IPS-11a (cell line): Measurements from ENCODE around the gene EXOC6.
A peak's percentile ranks its signal among the peaks of the same experiment; 100 is the strongest.

Experiments
- H3K4me3 ChIP-seq: one replicate; pipeline ENCODE4 v1.5.1; 2013; ENCODE audit warnings: low read depth, low read length, control low read depth

Gene EXOC6

DNA sequence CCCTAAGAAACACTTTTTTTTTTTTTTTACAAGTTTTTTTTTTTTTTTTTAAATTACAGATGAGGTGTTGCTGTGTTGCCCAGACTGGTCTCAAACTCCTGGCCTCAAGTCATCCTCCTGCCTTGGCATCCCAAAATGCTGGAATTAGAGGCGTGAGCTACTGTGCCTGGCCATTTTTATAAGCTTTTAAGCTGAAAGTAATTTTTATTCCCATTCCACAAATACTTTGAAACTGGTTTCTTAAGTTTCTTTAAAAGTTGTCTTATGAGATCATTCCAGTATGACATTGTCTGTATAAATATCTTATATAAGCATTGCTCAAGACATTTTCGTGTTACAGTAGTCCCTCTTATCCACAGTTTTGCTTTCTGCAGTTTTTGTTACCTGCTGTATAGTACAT, 150.9 kb downstream of the EXOC6 start:
- no peak overlapping the region for H3K4me3 ChIP-seq

DNA sequence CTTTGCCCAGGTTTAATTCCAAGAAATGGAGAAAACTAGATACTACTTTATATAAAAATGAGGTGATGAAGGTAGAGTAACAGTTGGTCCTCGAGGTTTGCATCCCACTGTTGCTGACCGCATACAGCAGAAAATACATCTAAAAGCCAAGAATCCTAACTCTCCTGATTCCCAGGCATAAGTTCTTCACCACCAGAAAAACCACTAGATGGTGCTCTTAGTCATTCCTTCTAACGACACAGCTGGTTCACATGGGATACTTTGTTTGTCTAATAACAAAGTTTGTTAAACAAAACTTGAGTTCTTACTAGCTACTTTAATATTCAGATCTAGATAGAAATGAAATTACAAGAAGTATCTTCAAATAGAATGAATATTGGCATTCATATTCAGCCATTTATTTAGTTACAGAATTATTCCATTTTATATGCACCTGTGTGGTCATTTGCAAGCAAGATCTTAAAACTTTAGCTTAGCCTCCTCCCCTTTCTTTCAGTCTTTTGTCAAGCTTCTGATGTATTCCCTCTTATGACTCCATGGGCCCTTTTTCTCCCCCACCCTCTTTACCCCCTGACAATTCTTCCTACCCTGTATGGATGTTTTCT, 158.2 kb downstream of the EXOC6 start:
- no peak overlapping the region for H3K4me3 ChIP-seq

- no peak overlapping the region for H3K4me3 ChIP-seq
Observed at GRCh38 chr10:93015722-93016121, 167.4 kb downstream of the EXOC6 start.

- no peak overlapping the region for H3K4me3 ChIP-seq
Observed at GRCh38 chr10:93023013-93023650, 174.8 kb downstream of the EXOC6 start.

- H3K4me3 ChIP-seq: no peak overlapping the region
Observed at GRCh38 chr10:93026072-93026471, 177.8 kb downstream of the EXOC6 start.

DNA sequence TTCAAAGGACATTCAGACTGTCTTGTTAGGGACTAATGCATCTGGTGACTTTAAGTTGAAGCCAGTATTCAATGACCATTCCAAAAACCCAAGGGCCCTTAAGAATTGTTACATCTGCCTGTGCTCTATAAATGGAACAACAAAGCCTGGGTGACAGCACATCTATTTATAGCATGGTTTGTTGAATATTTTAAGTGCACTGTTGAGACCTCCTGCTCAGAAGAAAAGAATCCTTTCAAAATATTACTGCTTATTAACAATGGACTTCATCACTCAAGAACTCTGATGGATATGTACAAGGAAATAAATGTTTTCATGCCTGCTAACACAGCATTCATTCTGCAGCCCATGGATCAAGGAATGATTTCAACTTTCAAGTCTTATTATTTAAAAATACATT, 179.2 kb downstream of the EXOC6 start:
- H3K4me3 ChIP-seq: no peak overlapping the region

- H3K4me3 ChIP-seq: no peak overlapping the region
Observed at GRCh38 chr10:93028883-93029282, 180.6 kb downstream of the EXOC6 start.

GRCh38 chr10:93030409-93030808, 182.1 kb downstream of the EXOC6 start:
- H3K4me3 ChIP-seq: no peak overlapping the region

DNA sequence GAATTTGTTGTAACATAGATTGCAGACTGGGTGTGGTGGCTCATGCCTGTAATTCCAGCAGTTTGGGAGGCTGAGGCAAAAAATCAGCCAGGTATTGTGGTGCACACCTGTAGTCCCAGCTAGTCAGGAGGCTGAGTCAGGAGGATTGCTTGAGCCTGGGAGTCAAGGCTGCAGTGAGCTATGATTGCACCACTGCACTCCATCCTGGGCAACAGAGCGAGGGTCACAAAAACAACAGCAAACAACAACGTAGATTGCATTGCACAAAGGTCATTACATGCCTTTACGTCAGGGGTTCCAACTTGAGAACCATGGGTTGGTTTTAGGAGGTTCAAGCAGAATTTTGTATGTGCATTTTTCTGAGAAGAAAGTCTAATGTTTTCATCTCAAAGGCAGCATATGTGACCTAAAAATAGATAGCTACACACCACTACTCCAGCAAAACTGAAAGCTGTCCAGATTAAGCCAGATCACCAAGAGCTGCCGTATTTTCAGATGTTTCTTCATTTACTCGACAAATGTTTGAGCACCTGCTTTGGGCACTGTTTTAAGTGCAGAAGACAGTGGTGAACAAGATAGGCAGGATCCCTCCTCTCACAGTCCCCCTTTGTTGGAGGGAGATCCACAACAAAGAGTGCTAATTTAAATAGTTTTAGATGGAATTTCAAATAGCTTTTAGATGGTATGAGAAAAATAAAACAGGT, 183.9 kb downstream of the EXOC6 start:
- no peak overlapping the region for H3K4me3 ChIP-seq

DNA sequence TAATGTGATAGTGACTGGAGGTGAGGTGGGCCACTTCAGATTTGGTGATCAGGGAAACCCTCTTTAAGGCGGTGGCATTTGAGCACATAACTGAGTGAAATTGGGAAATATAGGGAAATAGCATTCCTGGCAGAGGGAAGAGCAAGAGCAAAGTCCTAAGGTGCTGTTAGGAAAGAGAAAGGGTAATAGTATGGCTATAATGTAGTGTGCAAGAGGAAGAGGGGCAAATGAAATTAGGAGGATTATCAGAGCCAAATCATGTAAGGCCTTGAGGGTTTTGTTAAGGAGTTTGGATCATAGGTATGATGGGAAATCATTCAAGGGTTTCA, 184.5 kb downstream of the EXOC6 start:
- no peak overlapping the region for H3K4me3 ChIP-seq

DNA sequence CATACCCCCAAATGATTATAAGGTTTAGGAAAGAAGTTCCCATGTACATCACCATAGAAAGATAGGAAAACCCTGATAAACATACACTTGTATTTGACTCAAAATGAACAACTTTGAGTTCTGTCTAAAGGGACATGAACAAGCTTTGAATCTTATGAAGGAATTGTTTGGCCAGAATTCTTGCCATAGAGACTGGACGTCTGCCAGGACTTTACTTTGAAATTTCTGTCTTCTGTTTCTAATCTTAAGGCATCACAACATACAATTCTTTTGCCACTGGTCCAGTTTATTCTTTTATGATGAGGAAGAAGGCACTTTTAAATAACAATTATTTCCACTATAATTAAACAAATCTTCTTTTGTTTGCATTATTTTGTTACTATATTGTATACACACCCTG, 186.1 kb downstream of the EXOC6 start:
- no peak overlapping the region for H3K4me3 ChIP-seq

GRCh38 chr10:93039110-93039509, 190.8 kb downstream of the EXOC6 start:
- H3K4me3 ChIP-seq: no peak overlapping the region

GRCh38 chr10:93039721-93040120, 191.4 kb downstream of the EXOC6 start:
- H3K4me3 ChIP-seq: no peak overlapping the region

GRCh38 chr10:93054486-93054885, 206.2 kb downstream of the EXOC6 start:
- H3K4me3 ChIP-seq: no peak overlapping the region

- H3K4me3 ChIP-seq: no peak overlapping the region
Observed at GRCh38 chr10:93058139-93058538, 209.8 kb downstream of the EXOC6 start.

- peak within 1 kb of the TSS; percentile 30 for H3K4me3 ChIP-seq
Observed at GRCh38 chr10:93059975-93060886, 211.9 kb downstream of the EXOC6 start, which contains the start of gene CYP26C1. Gene CYP26C1 (plus strand): TSS chr10:93060798. CDS start chr10:93061264, 466 bp downstream.

DNA sequence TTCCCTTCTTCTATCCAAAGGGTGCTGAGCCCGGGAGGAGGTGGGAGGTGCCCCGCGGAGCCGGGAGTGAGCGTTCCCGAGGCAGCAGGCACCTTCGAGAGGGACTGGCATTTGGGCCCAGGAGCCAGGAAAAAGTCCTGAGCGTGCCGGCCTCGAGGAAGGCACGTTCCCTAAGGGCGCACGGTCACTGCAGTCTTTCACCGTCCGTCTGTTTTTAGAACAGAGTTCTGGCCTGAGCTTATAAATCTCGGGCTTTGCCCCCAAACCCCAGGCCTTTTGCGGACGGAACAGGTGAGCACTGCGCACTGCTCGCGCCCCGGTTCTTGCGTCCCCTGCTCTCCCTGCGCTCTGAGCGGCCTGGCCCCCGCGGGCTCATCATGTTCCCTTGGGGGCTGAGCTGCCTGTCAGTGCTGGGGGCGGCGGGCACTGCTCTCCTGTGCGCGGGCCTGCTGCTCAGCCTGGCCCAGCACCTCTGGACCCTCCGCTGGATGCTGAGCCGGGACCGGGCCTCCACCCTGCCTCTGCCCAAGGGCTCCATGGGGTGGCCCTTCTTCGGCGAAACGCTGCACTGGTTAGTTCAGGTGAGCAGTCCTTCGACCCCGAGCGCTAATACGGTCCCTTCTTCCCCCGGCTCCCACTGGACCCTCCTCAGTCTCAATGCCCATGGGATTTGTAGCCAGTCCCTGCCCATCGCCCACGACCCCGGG, 212.7 kb downstream of the EXOC6 start:
- H3K4me3 ChIP-seq: no peak overlapping the region

- no peak overlapping the region for H3K4me3 ChIP-seq
Observed at GRCh38 chr10:93061594-93062513, 213.5 kb downstream of the EXOC6 start.

- H3K4me3 ChIP-seq: no peak overlapping the region
Observed at GRCh38 chr10:93062514-93063143, 214.3 kb downstream of the EXOC6 start.
